ENCODE data around the gene MDK.

Gene MDK

GRCh38 chr11:46414466-46414796 is 33.0 kb downstream of the MDK start:
- H3K36me3 Mint-ChIP-seq (ENCODE audit: low read depth), result peaks cover 56% of the 10 kb centered on the region
- peaks cover 20% of the 10 kb centered on the region for H3K4me1 Mint-ChIP-seq (ENCODE audit: low read depth)
- no peak overlapping the region for H3K27ac Mint-ChIP-seq
- H3K27me3 Mint-ChIP-seq, result no peaks in the 10 kb centered on the region
- no peak overlapping the region for H3K4me3 Mint-ChIP-seq
- no peaks in the 10 kb centered on the region for H3K9me3 Mint-ChIP-seq

GRCh38 chr11:46414879-46415278 is 33.4 kb downstream of the MDK start:
- Mint-ChIP-seq H3K27ac (no peak overlapping the region), H3K4me3 (no peak overlapping the region), H3K36me3 (ENCODE audit: low read depth) (peaks cover 52% of the 10 kb centered on the region), H3K4me1 (ENCODE audit: low read depth) (peaks cover 20% of the 10 kb centered on the region), H3K9me3 (no peaks in the 10 kb centered on the region), H3K27me3 (no peaks in the 10 kb centered on the region)

GRCh38 chr11:46417711-46418110 is 36.2 kb downstream of the MDK start:
- no peak overlapping the region for H3K27ac Mint-ChIP-seq
- peaks cover 57% of the 10 kb centered on the region for H3K36me3 Mint-ChIP-seq (ENCODE audit: low read depth)
- no peaks in the 10 kb centered on the region for H3K9me3 Mint-ChIP-seq
- no peak overlapping the region for H3K4me3 Mint-ChIP-seq
- H3K27me3 Mint-ChIP-seq, result no peaks in the 10 kb centered on the region
- H3K4me1 Mint-ChIP-seq (ENCODE audit: low read depth), result peaks cover 30% of the 10 kb centered on the region

- Mint-ChIP-seq H3K27ac (no peak overlapping the region), H3K27me3 (no peaks in the 10 kb centered on the region), H3K36me3 (ENCODE audit: low read depth) (peaks cover 57% of the 10 kb centered on the region), H3K4me1 (ENCODE audit: low read depth) (peaks cover 30% of the 10 kb centered on the region), H3K9me3 (no peaks in the 10 kb centered on the region), H3K4me3 (no peak overlapping the region)
Observed at GRCh38 chr11:46418751-46419150, 37.3 kb downstream of the MDK start.

- H3K36me3 Mint-ChIP-seq (ENCODE audit: low read depth), result peaks cover 39% of the 10 kb centered on the region
- no peak overlapping the region for H3K27ac Mint-ChIP-seq
- H3K27me3 Mint-ChIP-seq, result no peaks in the 10 kb centered on the region
- H3K4me3 Mint-ChIP-seq, result no peak overlapping the region
- peaks cover 16% of the 10 kb centered on the region for H3K4me1 Mint-ChIP-seq (ENCODE audit: low read depth)
- no peaks in the 10 kb centered on the region for H3K9me3 Mint-ChIP-seq
Observed at GRCh38 chr11:46420513-46420912, 39.0 kb downstream of the MDK start.

GRCh38 chr11:46421257-46421880 is 39.9 kb downstream of the MDK start:
- Mint-ChIP-seq H3K27ac (no peak overlapping the region), H3K4me3 (no peak overlapping the region), H3K27me3 (no peaks in the 10 kb centered on the region), H3K36me3 (ENCODE audit: low read depth) (peaks cover 31% of the 10 kb centered on the region), H3K4me1 (ENCODE audit: low read depth) (peaks cover 9% of the 10 kb centered on the region), H3K9me3 (no peaks in the 10 kb centered on the region)

GRCh38 chr11:46422588-46422987 is 41.1 kb downstream of the MDK start:
- Mint-ChIP-seq H3K27ac (no peak overlapping the region), H3K4me1 (ENCODE audit: low read depth) (peaks cover 9% of the 10 kb centered on the region), H3K9me3 (no peaks in the 10 kb centered on the region), H3K4me3 (no peak overlapping the region), H3K27me3 (no peaks in the 10 kb centered on the region), H3K36me3 (ENCODE audit: low read depth) (peaks cover 34% of the 10 kb centered on the region)

GRCh38 chr11:46426233-46426991 is 44.9 kb downstream of the MDK start:
- no peak overlapping the region for H3K27ac Mint-ChIP-seq
- H3K27me3 Mint-ChIP-seq, result no peaks in the 10 kb centered on the region
- H3K4me3 Mint-ChIP-seq, result no peak overlapping the region
- H3K9me3 Mint-ChIP-seq, result no peaks in the 10 kb centered on the region
- H3K4me1 Mint-ChIP-seq (ENCODE audit: low read depth), result no peaks in the 10 kb centered on the region
- H3K36me3 Mint-ChIP-seq (ENCODE audit: low read depth), result peaks cover 30% of the 10 kb centered on the region

- H3K4me1 Mint-ChIP-seq (ENCODE audit: low read depth), result no peaks in the 10 kb centered on the region
- H3K36me3 Mint-ChIP-seq (ENCODE audit: low read depth), result peaks cover 30% of the 10 kb centered on the region
- no peaks in the 10 kb centered on the region for H3K27me3 Mint-ChIP-seq
- H3K4me3 Mint-ChIP-seq, result no peak overlapping the region
- H3K9me3 Mint-ChIP-seq, result no peaks in the 10 kb centered on the region
- no peak overlapping the region for H3K27ac Mint-ChIP-seq
Observed at GRCh38 chr11:46427364-46427763, 45.9 kb downstream of the MDK start.

GRCh38 chr11:46429717-46430116 is 48.2 kb downstream of the MDK start:
- Mint-ChIP-seq H3K4me1 (ENCODE audit: low read depth) (no peaks in the 10 kb centered on the region), H3K4me3 (no peak overlapping the region), H3K36me3 (ENCODE audit: low read depth) (peaks cover 30% of the 10 kb centered on the region), H3K9me3 (no peaks in the 10 kb centered on the region), H3K27me3 (no peaks in the 10 kb centered on the region), H3K27ac (no peak overlapping the region)

GRCh38 chr11:46431211-46431610 is 49.7 kb downstream of the MDK start:
- Mint-ChIP-seq H3K9me3 (no peaks in the 10 kb centered on the region), H3K27me3 (no peaks in the 10 kb centered on the region), H3K4me1 (ENCODE audit: low read depth) (no peaks in the 10 kb centered on the region), H3K27ac (no peak overlapping the region), H3K4me3 (no peak overlapping the region), H3K36me3 (ENCODE audit: low read depth) (peaks cover 37% of the 10 kb centered on the region)
